Naive thymus-derived CD4-positive, alpha-beta T cell (primary cell): Measurements from ENCODE around the gene PTPRG. TPM values are rescaled to one million over a fixed set of nuclear protein-coding genes. Genes with fewer than 3 reads are reported as not detected.

ENCODE experiments used
- ATAC-seq: fragments of 150-1000 bp; cut with Tn5 transposase; 2 replicates; pipeline ENCODE4 v1.10.0; 2021; ENCODE audit warnings: mild to moderate bottlenecking, moderate library complexity
- CTCF ChIA-PET: fragments of 350-600 bp; sonication (Branson Sonifier 250); formaldehyde crosslinking; loops from one replicate; lab custom pipeline; 2021; ENCODE audit warnings: antibody characterized with exemption; lab: Charles Lee
- POLR2A ChIA-PET: fragments of 350-600 bp; sonication (Branson Sonifier 250); formaldehyde crosslinking; loops from one replicate; lab custom pipeline; 2021; ENCODE audit warnings: antibody characterized with exemption, inconsistent platforms; lab: Charles Lee
- DNase-seq, 9 donors: peaks; one replicate each; pipeline versions ENCODE4 v3.0.0 to v3.0.0-alpha.2; 2020 to 2022; ENCODE audit warnings: mixed read lengths in 1 of 9
- H3K27ac ChIP-seq: one replicate; pipeline ENCODE4 v1.7.0; 2013; ENCODE audit warnings: mild to moderate bottlenecking, low read depth, low read length, moderate library complexity
- H3K27me3 ChIP-seq, 2 donors: one replicate each; pipeline ENCODE4 v1.7.0; 2013; ENCODE audit warnings: low read length in 2 of 2, mild to moderate bottlenecking in 2 of 2, moderate library complexity in 2 of 2; ENCODE audit not compliant: control insufficient read depth in 2 of 2, insufficient read depth in 2 of 2
- H3K36me3 ChIP-seq, 3 experiments: 1 replicate in 2 of 3; 2 replicates in 1 of 3; pipeline ENCODE4 v1.7.0; 2013; ENCODE audit warnings: low read length in 3 of 3, mild to moderate bottlenecking in 3 of 3, moderate library complexity in 1 of 3; ENCODE audit not compliant: insufficient read depth in 3 of 3, control insufficient read depth in 2 of 3
- H3K4me1 ChIP-seq, 2 donors: one replicate each; pipeline ENCODE4 v1.7.0; 2013; ENCODE audit warnings: low read length in 2 of 2, mild to moderate bottlenecking in 2 of 2, moderate library complexity in 1 of 2; ENCODE audit not compliant: control insufficient read depth in 2 of 2, insufficient read depth in 2 of 2
- H3K4me3 ChIP-seq: 2 replicates; pipeline ENCODE4 v1.7.0; 2013; ENCODE audit warnings: mild to moderate bottlenecking, low read length
- H3K9me3 ChIP-seq, 3 experiments: 1 replicate in 2 of 3; 2 replicates in 1 of 3; pipeline ENCODE4 v1.7.0; 2013; ENCODE audit warnings: low read length in 3 of 3; ENCODE audit not compliant: control insufficient read depth in 2 of 3
- H3K27ac Mint-ChIP-seq, 9 donors: one replicate each; pipeline ENCODE4 v1.8.0; 2020 to 2022; ENCODE audit warnings: mixed read lengths in 9 of 9, mild to moderate bottlenecking in 8 of 9, moderate library complexity in 5 of 9, inconsistent platforms in 2 of 9
- H3K27me3 Mint-ChIP-seq, 5 donors: one replicate each; pipeline ENCODE4 v1.8.0; 2021 to 2022; ENCODE audit warnings: mixed read lengths in 5 of 5, mild to moderate bottlenecking in 1 of 5
- H3K36me3 Mint-ChIP-seq, 5 donors: one replicate each; pipeline ENCODE4 v1.8.0; 2020 to 2022; ENCODE audit warnings: mixed read lengths in 5 of 5, mild to moderate bottlenecking in 3 of 5, inconsistent platforms in 1 of 5
- H3K4me1 Mint-ChIP-seq, 7 donors: one replicate each; pipeline ENCODE4 v1.8.0; 2020 to 2022; ENCODE audit warnings: mixed read lengths in 7 of 7, mild to moderate bottlenecking in 3 of 7, inconsistent platforms in 1 of 7
- H3K4me3 Mint-ChIP-seq, 10 donors: one replicate each; pipeline ENCODE4 v1.8.0; 2020 to 2022; ENCODE audit warnings: mild to moderate bottlenecking in 10 of 10, mixed read lengths in 10 of 10, moderate library complexity in 6 of 10, inconsistent platforms in 2 of 10
- H3K9me3 Mint-ChIP-seq, 11 donors: one replicate each; pipeline ENCODE4 v1.8.0; 2020 to 2022; ENCODE audit warnings: mixed read lengths in 11 of 11, mild to moderate bottlenecking in 4 of 11, inconsistent platforms in 1 of 11, moderate library complexity in 1 of 11
- intact Hi-C, 2 donors: fragments of 100-400 bp; cut with micrococcal nuclease; formaldehyde crosslinking; loops; one replicate each; pipeline ENCODE4 v1.15.1; 2023
- polyA plus RNA-seq, 2 donors: library from polyadenylated mRNA; unstranded; fragments of 300-500 nt; fragmentation: Illumina TruSeq; gene quantifications; one replicate each; pipeline ENCODE4 v1.2.3, GENCODE V29; 2021
- total RNA-seq, 6 experiments: library from RNA in 5 of 6; stranded (reverse) in 5 of 6; gene quantifications; 1 replicate in 5 of 6; 2 replicates in 1 of 6; pipeline ENCODE4 v1.2.3 and lab custom pipeline; 2021 to 2026

PTPRG gene
- total and polyA plus RNA-seq, 7 experiments from 2014 or later, result 0.17 to 1.7 TPM; not detected in 5

DNA sequence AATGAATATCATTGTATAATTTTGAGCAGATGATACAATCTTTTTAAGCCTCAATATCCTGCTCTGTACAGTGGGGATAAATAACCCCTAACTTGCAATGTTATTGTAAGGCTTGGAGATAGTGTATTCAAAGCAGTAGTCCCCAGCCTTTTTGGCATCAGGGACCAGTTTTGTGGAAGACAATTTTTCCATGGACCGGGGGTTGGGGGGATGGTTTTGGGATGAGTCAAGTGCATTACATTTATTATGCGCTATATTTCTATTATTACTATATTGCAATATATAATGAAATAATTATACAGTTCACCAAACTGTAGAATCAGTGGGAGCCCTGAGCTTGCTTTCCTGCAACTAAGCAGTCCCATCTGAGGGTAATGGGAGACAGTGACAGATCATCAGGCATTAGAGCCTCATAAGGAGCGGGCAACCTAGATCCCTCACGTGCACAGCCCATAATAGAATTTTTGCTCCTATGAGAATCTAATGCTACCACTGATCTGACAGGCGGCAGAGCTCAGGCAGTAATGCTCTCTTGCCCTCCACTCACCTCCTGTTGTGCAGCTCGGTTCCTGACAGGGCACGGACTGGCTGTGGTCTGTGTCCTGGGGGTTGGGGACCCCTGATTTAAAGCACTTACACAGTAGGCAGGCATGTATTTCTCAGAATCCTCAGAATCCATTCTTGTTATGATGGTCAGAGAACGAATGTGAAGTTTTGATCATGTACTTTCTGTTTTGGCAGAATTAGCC lies 102.2 kb downstream of the PTPRG start:
- H3K4me1 ChIP-seq, result no peaks in the 10 kb centered on the region
- no peak for DNase-seq
- no peak for ATAC-seq
- H3K27ac ChIP-seq, result no peak overlapping the region
- no peaks in the 10 kb centered on the region for H3K27me3 ChIP-seq
- intact Hi-C loops, result no loop called here
- ChIA-PET CTCF (no interaction called here), POLR2A (no interaction called here)
- H3K4me3 ChIP-seq, result no peak overlapping the region
- Mint-ChIP-seq H3K9me3 (peaks cover 0 to 5% (median 0%) of the 10 kb centered on the region in 11 donors), H3K27me3 (peaks cover 0 to 5% (median 0%) of the 10 kb centered on the region in 5 donors), H3K36me3 (no peaks in the 10 kb centered on the region), H3K4me1 (no peaks in the 10 kb centered on the region), H3K27ac (no peak overlapping the region), H3K4me3 (no peak overlapping the region)
- no peaks in the 10 kb centered on the region for H3K36me3 ChIP-seq
- H3K9me3 ChIP-seq, result peaks cover 0 to 5% (median 0%) of the 10 kb centered on the region in 3 experiments

DNA sequence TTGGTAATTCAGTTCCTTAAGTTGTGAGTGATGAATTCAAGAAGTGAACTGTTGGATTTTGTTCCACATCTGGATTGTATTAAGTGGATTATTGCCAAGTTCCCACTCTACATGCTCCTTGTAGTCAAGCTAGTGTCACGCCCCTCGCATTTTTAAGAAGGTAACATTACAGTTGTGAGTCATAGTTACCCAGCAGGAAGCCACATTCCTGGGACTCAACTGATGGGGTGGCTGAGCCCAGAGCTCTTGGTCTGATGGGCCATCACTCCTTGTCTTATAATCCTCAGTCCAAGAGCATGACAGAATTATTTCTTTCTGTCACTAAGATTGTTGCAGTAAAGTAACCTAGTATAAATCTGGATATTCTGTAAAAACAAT lies 102.7 kb downstream of the PTPRG start:
- H3K27me3 Mint-ChIP-seq, result peaks cover 0 to 5% (median 0%) of the 10 kb centered on the region in 5 donors
- intact Hi-C loops, result no loop called here
- H3K9me3 Mint-ChIP-seq, result peaks cover 0 to 5% (median 0%) of the 10 kb centered on the region in 11 donors
- DNase-seq (no peak), ATAC-seq (no peak)
- H3K4me3 Mint-ChIP-seq, result no peak overlapping the region
- H3K4me1 Mint-ChIP-seq, result peaks cover 0 to 2% (median 0%) of the 10 kb centered on the region in 7 donors
- H3K9me3 ChIP-seq, result peaks cover 0 to 5% (median 0%) of the 10 kb centered on the region in 3 experiments
- ChIA-PET CTCF (no interaction called here), POLR2A (no interaction called here)
- no peaks in the 10 kb centered on the region for H3K36me3 ChIP-seq
- no peak overlapping the region for H3K27ac ChIP-seq
- H3K27me3 ChIP-seq, result no peaks in the 10 kb centered on the region
- no peak overlapping the region for H3K27ac Mint-ChIP-seq
- H3K36me3 Mint-ChIP-seq, result no peaks in the 10 kb centered on the region
- no peaks in the 10 kb centered on the region for H3K4me1 ChIP-seq
- H3K4me3 ChIP-seq, result no peak overlapping the region

DNA sequence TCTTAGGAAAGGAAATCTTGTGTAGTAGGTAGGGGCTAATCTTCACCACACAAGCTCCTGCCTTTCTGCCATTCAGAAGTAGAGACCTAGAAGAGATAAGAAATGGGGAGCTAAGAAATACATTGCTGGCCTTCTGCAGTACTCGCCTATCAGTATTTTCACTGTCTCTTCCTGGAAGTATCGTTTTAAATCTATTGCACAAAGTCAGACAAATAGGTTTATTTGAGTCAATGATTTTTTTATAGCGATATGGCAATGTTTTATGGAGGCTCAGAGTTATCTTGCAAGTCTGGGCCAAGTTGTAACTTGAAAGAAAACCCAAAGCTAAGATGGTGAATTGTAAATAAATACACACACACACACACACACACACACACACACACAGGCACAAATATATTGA lies 103.8 kb downstream of the PTPRG start:
- peaks cover 0 to 5% (median 0%) of the 10 kb centered on the region in 5 donors for H3K27me3 Mint-ChIP-seq
- ChIA-PET CTCF (no interaction called here), POLR2A (no interaction called here)
- H3K36me3 Mint-ChIP-seq, result no peaks in the 10 kb centered on the region
- intact Hi-C loops, result no loop called here
- H3K4me3 Mint-ChIP-seq, result no peak overlapping the region
- DNase-seq (no peak), ATAC-seq (no peak)
- no peak overlapping the region for H3K27ac Mint-ChIP-seq
- peaks cover 0 to 2% (median 0%) of the 10 kb centered on the region in 7 donors for H3K4me1 Mint-ChIP-seq
- no peaks in the 10 kb centered on the region for H3K36me3 ChIP-seq
- H3K4me3 ChIP-seq, result no peak overlapping the region
- peaks cover 0 to 5% (median 0%) of the 10 kb centered on the region in 11 donors for H3K9me3 Mint-ChIP-seq
- H3K4me1 ChIP-seq, result no peaks in the 10 kb centered on the region
- peaks cover 0 to 5% (median 0%) of the 10 kb centered on the region in 3 experiments for H3K9me3 ChIP-seq
- no peak overlapping the region for H3K27ac ChIP-seq
- H3K27me3 ChIP-seq, result no peaks in the 10 kb centered on the region

DNA sequence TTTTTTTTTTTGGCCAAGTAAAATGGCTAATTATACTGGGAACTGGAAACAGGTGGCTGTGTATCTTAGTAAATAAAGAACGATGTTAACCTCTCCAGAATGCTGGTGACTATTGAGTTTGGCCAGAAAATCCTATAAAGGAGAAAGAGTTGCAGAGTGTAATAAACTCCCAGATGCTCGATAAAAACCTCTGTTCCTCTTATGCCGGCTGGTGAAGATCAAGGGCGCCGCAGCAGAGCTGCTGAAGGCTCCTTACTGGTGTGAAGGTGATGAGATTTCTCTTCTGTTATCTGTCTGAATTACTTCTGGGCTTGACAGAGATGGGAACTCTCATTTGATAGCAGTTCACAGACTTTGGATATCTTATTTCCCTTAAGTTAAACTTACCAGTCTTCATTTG lies 104.6 kb downstream of the PTPRG start:
- Mint-ChIP-seq H3K36me3 (no peaks in the 10 kb centered on the region), H3K4me1 (peaks cover 0 to 2% (median 0%) of the 10 kb centered on the region in 7 donors), H3K4me3 (no peak overlapping the region), H3K9me3 (peaks cover 0 to 5% (median 0%) of the 10 kb centered on the region in 11 donors), H3K27ac (no peak overlapping the region), H3K27me3 (peaks cover 0 to 5% (median 0%) of the 10 kb centered on the region in 5 donors)
- POLR2A ChIA-PET, result no interaction called here
- CTCF ChIA-PET, result no interaction called here
- H3K9me3 ChIP-seq, result peaks cover 0 to 5% (median 0%) of the 10 kb centered on the region in 3 experiments
- ATAC-seq (no peak), DNase-seq (no peak)
- H3K27ac ChIP-seq, result no peak overlapping the region
- H3K36me3 ChIP-seq, result no peaks in the 10 kb centered on the region
- no peaks in the 10 kb centered on the region for H3K27me3 ChIP-seq
- no peak overlapping the region for H3K4me3 ChIP-seq
- intact Hi-C loops, result no loop called here
- H3K4me1 ChIP-seq, result no peaks in the 10 kb centered on the region

DNA sequence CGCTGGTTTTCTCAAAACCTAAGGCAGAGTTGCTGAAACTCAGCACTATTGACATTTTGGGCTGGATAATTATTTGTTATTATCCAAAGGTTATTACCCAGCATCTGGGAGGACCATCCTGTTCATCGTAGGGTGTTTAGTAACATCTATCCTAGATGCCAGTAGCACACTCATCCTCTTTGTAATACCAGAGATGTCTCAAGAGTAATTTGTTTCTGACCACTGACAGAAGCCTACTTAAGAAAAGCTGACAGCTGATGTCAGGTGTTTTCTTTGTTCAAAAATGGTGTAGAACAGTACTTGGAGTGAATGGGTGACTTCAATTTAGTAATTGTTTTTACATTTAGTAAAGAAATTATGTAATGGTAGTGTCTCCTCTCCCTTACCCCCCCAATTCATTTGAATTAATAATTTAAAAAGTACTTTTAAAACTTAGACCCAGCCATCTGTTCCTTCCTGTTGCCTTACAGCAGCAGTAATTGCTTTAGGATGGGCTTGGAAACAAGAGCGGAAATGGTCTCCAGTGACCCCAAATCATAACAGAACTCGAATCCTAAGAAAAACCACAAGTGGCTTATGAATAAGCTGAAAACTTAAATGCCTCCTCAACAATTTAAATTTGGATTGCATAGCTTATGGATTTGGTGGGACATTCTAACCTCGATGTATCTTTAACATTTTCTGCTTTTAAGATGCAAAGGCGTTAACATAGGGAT lies 105.4 kb downstream of the PTPRG start:
- Histone ChIP-seq H3K4me3 (no peak overlapping the region), H3K9me3 (peaks cover 0 to 5% (median 0%) of the 10 kb centered on the region in 3 experiments), H3K27ac (no peak overlapping the region), H3K36me3 (no peaks in the 10 kb centered on the region), H3K4me1 (no peaks in the 10 kb centered on the region), H3K27me3 (no peaks in the 10 kb centered on the region)
- intact Hi-C loops, result no loop called here
- CTCF ChIA-PET, result no interaction called here
- Mint-ChIP-seq H3K36me3 (no peaks in the 10 kb centered on the region), H3K27ac (no peak overlapping the region), H3K9me3 (peaks cover 0 to 5% (median 0%) of the 10 kb centered on the region in 11 donors), H3K4me1 (peaks cover 0 to 2% (median 0%) of the 10 kb centered on the region in 7 donors), H3K27me3 (peaks cover 0 to 5% (median 0%) of the 10 kb centered on the region in 5 donors), H3K4me3 (no peak overlapping the region)
- DNase-seq, result no peak
- POLR2A ChIA-PET, result no interaction called here
- no peak for ATAC-seq

DNA sequence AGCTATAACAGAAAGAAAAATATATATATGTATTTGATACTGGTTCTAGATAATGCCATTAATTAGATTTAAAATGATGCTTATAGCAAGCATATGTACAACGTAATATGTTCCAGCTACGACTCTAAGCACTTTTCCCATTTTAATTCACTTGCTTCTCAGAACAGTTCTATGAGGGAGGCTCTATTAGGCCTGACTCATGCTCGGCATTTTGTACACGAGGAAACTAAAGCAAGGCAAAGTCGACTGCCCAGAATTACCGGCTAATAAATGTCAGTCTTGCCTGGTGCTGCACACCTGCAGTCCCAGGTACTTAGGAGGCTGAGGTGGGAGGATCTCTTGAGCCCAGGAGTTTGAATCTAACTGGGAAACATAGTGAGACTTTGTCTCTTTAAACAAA lies 106.0 kb downstream of the PTPRG start:
- intact Hi-C loops, result no loop called here
- Mint-ChIP-seq H3K9me3 (peaks cover 0 to 4% (median 0%) of the 10 kb centered on the region in 11 donors), H3K36me3 (no peaks in the 10 kb centered on the region), H3K27me3 (peaks cover 0 to 3% (median 0%) of the 10 kb centered on the region in 5 donors), H3K4me3 (no peak overlapping the region), H3K27ac (no peak overlapping the region), H3K4me1 (peaks cover 0 to 2% (median 0%) of the 10 kb centered on the region in 7 donors)
- ATAC-seq (no peak), DNase-seq (no peak)
- no peaks in the 10 kb centered on the region for H3K36me3 ChIP-seq
- CTCF ChIA-PET, result no interaction called here
- no peaks in the 10 kb centered on the region for H3K4me1 ChIP-seq
- H3K4me3 ChIP-seq, result no peak overlapping the region
- H3K9me3 ChIP-seq, result peaks cover 0 to 2% (median 0%) of the 10 kb centered on the region in 3 experiments
- H3K27me3 ChIP-seq, result no peaks in the 10 kb centered on the region
- POLR2A ChIA-PET, result no interaction called here
- H3K27ac ChIP-seq, result no peak overlapping the region
